Activated naive CD4-positive, alpha-beta T cell (primary cell): Measurements from ENCODE around the gene MYH14.
A peak's percentile ranks its signal among the peaks of the same experiment; 100 is the strongest.
"Not testable (repeated sequence)": the region's sequence is repeated elsewhere in the genome, so short reads cannot be mapped to it uniquely, and the experiment has no call there.

ENCODE experiments used
- DNase-seq, 4 experiments: peaks; one replicate each; lab custom pipeline; 2025; lab: John Stamatoyannopoulos, UW

Gene MYH14

DNA sequence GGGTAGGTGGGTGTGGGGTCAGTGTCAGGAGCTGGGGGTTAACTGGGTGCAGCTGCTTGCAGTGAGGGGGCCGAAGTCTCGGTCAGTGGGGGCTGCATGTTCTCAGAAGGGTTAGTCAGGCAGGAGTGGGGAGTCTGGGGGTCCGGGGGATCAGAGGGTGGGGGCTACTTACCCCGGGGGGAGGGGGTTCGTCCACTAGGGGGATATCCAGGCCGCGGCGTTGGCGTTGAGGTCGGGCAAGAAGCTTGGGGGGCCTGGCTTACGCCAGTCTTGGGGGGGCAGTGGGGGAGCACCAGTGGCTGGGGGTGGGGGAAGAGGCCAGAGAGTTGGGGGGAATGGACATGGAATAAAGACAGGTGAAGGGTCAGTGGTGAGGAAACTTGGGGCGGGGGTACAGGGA, 116.6 kb downstream of the MYH14 start:
- DNase-seq, result no peak

DNA sequence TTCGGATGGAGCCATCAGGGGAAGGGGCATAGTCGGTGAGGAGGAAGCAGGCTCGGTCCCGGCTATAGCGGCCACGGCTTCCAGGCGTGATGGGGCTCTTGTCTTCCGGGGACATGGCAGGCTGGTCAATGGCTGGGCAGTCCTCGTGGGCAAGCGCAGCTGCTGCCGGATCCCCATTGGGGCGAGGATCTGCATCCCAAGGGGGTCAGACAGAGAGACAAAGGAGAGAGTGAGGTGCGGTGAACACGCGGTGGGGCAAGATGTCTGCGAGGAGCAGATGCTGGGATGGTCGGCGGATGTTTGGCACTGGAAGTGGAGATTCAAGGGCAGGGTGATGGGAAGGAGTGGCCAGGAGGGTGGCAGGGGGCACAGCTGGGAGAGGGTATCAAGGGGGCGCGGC, 117.2 kb downstream of the MYH14 start:
- DNase-seq, result no peak

DNA sequence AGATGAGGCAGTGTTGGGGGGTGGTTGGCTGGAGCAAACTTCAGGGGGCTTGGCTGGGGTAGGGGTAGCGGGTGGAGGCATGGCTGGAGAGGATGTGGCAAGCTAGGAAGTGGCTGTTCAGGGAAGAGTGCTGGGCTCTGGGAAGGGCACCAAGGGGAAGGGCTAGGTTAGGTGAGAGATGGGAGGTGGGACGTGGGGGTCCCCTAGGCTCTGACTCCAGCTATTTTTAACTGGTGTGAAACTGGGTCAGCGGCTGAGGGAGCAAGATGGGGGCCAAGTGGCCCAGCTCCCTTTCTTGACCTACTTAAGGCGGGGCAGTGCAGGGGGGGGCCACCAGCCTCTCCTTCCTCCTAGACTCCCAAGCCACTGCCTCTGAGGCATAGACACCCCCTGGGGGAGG, 118.4 kb downstream of the MYH14 start:
- DNase-seq, result no peak

DNA sequence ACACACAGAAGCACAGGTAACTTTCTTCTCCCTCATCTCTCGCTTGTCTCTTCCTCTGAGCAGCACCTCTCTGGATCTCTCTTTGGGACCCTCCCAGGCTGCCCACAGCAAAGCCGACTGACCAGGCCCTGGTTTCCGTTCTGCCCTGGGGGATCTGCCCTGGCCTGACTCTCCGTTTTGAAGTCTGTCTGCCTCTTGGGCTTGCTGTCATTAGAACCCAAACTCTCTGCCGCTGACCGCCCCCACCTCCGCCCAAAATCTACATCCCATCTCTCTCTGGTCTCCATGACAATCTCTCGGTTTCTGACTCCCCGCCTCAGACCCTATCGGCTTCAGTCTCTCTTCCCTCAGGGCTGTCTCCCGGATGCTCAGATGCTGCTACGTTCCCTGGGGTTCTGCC, 118.8 kb downstream of the MYH14 start:
- no peak for DNase-seq

DNA sequence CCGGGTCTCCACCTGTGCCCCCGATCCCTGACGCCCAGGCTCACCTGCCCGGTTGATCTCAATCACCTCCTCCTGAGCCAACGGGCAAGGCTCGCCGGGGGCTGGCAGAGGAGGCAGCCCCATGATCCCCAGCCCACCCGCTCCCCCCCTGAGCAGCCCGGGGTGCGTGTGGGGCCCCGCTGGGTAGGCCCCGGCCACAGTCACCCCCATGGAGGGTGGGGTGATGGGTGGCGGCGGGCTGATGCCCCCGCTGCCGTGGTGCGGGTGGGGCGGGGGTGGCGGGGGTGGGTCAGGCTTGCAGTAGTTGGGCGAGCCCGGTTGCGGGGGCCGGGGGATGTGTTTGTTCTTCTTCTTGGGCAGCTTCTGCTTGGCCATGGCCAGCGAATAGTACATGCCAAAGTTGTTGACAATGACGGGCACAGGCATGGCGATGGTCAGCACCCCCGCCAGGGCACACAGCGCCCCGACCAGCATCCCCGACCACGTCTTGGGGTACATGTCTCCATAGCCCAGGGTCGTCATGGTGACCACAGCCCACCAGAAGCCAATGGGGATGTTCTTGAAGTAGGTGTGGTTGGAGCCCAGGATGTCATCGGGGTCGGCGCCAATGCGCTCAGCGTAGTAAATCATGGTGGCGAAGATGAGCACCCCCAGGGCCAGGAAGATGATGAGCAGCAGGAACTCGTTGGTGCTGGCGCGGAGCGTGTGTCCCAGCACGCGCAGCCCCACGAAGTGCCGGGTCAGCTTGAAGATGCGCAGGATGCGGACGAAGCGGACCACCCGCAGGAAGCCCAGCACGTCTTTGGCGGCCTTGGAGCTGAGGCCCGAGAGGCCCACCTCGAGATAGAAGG, 119.7 kb downstream of the MYH14 start:
- DNase-seq, result no peak

DNA sequence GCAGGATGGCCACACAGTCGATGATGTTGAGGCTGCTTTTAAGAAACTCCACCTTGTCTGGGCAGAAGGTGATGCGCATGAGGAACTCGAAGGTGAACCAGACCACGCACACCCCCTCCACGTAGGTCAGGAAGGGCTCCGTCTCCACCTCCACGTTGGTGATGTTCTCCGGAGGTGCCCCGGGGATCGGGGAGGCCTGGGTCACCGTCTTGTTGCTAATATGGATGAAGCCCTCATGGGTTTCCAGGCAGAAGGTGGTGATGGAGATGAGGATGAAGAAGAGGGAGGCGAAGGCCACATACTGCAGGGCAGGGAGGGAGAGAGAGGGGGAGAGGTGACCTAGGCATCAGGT, 120.3 kb downstream of the MYH14 start:
- DNase-seq, result no peak

DNA sequence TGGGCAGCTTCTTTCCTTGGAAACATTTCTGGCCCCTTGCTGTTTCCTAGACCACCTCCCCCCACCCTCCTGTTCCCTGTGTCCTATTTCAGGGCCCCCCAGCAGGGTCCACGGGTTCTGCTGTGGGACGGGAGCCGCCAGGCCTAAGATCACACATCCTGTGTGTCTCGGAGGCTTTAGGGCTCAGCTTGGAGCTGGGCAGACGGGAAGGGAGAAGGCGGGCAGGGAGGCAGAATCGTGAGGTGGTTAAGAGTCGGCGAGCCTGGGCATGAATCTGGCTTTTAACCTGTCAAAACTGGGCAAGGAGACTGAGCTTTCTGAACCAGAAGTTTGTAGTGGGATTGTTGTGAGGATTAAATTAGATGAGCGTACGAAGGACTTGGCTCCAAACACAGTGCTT, 120.9 kb downstream of the MYH14 start:
- DNase-seq, result no peak

DNA sequence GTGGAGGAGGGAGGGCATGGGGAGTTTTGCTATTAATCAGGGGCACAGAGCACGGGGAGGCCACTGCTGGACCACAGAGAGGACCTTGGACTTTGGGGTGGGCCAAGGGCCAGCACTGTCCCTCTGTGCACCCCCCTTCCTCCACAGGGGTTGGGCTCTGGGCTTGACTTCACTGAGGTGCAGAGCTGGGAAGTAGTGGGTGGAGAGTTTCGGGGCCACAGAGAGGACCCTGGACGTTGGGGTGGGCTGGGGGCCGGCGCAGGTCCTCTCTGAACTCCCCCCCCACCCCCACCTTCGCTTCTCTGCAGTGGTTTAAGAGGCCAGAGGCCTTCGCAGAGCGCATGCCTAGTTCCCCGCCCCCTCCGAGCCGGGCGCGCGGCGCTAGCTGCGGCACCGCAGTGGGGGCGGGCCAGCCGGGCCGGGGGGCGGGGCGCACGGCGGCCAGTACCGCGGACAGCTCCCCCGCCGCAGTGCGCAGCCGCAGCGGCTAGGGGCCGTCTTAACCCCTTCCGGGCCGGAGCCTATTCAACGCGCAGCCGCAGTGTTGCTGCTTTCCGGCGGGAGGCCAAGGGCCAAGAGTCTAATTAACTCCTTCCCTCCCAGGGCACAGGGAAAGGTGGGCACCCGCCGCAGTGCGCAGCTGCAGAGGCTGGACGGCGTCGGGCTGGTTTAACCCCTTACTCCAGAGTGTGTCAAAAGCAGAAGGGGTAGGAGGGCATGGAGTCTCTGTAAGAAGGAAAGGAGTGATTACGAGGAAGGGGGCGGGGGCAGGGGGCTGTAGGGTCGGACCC, 122.1 kb downstream of the MYH14 start:
- DNase-seq, result peak; percentile 16 to 64 (median 45)

DNA sequence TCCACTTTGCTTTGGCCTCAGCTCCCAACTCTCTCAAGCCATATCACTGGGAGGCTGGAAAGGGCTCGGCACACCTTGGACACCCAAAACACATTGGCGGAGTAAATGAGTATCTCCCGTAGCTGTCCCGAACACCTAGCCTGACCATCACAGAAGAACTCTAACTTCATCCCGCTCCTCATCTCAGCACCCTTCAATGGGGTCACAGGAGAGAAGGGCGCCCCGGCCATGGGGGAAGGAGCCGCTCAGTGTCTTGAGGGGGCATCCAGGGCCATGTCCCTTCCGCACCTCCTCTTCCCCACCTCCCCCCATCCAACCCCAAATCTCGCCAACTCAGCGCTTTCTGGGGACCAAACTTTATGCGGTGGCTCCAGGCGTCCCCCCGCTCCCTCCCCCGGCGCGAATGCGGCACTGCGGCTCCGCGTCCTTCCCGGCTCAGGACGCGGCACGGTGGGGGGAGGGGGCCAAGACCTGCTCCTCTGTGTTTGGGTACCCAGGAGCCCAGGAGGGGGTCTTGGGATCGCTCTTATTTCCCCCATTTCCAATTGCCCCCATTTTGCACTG, 122.8 kb downstream of the MYH14 start:
- no peak for DNase-seq

DNA sequence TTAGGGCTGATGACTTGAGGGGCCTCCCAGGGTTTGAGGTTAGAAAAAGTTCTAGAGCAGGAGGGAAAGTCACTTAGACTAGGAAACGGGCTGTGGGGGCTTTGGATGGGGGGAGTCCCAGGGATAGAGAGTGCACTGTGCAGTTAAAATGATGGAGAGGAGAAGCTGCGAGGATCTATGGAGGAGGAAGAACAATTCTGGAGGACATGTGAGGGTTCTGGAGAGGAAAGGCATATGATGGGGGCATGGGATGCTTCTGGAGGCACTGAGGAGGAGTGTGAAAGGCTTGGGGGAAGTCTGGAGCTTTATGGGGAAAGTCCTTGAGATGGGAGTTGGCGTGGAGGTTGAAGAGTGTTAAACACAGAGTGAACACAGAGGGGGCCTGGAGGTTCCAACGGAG, 123.6 kb downstream of the MYH14 start:
- no peak for DNase-seq

DNA sequence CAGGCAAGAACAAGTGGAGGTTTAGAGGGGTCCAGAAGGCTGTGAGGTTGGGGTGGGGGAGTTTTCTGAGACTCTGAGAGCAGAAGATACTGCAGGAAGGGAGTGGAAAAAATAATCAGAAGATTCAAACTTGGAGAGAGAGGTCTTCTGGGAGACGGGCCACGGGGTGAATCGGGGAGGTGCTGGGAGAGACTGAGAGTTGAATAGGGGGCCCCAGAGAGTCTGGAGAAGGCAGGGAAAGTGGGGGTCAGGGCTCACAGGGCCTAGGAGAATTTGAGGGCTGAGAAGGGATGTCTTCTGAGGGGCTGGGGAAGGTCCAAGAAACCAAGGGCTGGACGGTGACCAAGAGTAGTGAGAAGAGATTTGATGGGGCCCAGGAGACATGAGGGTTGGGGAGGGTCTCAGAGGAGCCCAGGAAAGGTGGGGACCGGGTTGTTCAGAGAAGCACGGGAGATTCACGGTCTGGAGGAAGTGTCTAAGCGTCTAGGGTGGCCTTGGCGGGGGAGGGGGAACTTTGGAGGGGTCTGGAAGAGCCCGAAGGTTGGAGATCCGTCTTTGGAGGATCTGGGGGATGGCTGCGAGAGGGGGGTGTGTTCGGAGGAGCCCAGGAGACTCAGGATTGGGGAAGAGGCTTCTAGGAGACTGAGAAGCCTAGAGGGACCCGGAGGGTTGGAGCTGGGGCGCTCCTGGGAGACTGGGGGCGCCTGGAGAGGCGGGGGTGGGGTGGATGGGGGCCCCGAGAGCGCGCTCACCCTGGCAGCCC, 124.2 kb downstream of the MYH14 start:
- no peak for DNase-seq

DNA sequence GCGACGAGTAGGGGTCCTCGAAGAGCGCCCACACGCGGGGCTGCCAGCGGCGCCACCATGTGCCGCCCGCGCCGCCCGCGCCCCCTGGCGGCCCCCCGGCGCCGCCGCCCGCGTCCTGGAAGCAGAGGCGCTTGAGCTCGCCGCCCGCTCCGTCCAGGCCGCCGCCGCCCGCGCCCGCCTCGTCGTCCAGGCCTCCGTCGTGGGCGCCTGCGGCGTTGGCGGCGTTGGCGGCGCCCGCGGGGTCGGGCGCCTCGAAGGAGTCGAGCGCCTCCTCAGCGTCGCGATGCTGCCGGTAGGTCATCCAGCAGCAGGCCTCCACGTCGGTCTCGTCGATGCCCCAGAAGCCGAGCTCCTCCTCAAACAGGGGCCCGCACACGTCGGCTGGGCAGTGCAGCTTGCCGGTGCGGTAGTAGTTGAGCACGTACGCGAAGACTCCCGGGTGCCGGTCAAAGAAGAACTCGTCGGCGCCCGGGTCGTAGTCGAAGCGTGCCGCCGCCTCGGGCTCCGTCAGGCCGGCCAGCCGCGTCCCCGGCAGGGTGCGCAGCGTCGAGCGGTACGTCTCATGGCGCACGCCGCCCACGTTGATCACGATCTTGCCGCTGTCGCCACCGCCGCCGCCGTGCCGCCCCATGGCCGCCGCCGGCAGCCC, 124.9 kb downstream of the MYH14 start:
- DNase-seq, result no peak

DNA sequence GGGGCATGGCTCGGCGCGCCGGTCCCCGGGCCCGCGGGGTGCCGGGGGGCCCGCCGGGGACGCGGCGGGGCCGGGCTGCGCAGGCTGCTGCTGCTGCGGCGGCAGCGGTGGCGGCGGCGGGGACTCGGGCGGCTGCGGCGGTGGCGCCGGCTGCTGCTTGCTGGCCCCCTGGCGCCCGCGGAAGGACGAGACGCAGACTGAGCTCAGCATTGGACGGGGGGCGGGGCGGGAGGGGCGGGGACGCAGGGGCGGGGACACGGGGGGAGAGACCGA, 125.4 kb downstream of the MYH14 start:
- DNase-seq, result no peak

DNA sequence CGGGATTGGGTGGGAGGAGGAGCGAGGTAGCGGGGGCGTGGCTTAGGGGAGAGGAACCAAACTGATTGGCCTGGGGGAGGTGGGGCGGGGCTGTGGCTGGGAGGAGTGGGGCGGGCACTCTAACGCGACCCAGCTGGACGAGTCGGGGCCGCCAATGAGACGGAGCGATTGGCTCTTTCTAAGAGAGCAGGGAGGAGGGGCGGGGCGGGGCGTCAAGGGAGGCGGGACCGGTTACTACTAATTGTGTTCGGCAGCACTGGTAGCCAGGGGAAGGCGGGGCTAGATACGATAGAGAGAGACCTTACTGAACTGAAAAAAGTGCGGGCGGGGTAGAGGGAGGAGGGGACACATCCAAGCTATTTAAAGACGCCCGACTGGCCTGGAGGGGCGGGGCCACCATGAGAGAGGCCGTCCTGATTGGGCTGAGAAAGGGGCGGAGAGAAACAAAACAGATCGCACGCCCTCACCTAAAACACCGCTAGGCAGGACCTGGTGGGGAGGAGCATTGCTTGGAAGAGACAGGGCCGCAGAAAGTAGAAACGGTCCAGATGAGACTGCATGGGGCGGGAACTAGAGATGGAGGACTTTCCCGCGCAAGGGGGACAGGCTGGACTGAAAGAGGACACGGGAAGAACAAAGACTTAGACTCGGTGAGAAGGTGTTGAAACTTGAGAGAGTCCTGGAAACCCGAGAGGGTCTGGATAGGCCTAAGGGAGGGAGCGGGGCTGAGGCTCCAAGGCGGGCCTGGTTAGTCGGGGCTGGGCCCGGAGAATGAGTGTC, 125.9 kb downstream of the MYH14 start, which contains the start of gene KCNC3:
Gene KCNC3 (minus strand): TSS at position 232 of the 780 bp plus-strand sequence. CDS start 295 bp downstream, outside the sequence.
- DNase-seq, result peak; percentile 70 to 82 (median 73)

DNA sequence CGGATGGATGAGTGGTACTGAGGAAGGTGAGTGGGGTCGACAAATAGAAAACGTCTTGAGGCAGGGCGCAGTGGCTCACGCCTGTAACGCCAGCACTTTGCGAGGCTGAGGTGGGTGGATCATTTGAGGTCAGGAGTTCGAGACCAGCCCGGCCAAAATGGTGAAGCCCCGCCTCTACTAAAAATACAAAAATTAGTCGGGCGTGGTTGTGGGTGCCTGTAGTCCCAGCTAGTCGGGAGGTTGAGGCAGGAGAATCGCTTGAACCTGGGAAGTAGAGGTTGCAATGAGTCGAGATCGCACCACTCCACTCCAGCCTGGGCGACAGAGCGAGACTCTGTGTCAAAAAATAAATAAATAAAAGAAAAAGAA, 126.5 kb downstream of the MYH14 start:
- not testable (repeated sequence) for DNase-seq

DNA sequence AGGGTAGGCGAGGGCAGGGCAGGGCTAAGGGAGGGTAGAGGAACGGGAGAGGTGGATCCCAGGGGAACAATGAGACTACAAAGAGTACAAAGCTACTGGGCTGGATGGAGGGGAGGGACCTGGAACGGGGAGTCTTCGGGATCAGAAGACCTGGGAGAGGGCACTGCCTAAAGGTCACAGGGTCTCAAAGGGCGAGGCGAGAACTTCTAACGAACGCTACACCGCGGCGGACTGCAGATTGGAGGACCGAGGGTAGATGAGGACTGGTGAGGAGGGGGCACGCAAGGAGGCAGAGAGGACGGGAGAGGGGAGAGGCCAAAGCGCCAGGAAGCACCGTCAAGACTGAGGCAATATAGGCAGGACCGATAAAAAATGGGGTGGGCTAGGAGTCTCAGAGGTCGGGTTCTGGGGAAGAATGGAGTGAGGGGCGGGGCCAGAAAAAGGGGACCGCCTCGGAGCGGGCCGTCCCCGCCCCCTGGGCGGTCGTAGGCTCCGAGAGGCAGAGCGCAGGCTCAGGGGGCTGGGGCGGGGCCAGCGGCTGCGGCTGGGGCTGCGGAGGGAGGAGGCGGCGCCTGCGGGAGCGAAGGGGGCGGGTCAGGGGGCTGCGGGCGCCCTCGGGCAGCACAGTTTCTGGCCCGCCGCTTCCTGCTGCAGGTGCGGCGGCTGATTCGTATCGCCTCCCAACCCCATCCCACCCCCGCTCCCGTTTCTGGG, 127.1 kb downstream of the MYH14 start:
- DNase-seq, result peak; percentile 18 to 65 (median 43)

DNA sequence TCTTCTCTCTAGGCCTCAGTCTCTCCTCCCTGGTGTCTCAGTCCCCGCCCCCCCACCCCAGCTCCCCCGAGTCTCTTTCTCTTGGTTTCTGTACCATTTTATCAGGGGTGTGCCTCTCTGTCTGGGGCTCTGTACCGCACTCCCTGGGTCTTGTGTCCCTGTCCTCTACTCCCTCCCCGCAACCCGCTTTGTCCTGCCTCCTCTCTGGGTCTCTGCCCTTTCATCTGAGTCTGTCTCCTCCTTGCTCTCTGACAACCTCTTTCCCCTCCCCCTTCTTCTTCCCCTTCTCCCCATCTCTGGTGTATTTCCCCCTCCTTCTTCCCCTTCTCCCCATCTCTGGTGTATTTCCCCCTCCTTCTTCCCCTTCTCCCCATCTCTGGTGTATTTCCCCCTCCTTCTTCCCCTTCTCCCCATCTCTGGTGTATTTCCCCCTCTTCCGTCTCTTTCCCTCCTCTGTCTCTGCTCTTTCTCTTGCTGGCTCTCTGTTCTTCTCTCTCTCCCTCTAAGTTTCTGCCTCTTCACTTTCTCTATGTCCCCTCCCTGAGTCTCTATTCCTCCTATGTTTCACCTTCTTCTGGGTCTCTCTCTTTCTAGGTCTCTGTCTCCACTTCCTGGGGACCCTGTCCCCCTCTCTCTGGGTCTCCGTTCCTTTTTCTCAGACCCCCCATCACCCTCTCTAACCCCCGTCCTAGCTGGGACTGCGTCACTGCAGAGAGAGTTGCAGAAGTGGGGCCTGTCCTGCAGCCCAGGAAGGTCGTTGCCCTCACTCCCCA, 128.0 kb downstream of the MYH14 start:
- DNase-seq, result no peak

DNA sequence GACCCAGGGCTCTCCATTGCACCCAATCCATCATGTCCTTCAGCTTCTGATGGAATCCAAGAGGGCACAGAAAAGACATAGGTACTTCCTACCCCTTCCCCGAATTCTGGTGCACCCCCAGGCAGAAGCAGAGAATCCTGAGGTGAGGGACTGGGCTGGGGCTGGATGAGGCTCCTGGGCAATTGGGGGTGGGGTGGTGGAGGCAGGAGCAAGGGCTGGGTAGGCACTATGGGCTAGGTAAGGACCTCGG, 128.5 kb downstream of the MYH14 start:
- no peak for DNase-seq

DNA sequence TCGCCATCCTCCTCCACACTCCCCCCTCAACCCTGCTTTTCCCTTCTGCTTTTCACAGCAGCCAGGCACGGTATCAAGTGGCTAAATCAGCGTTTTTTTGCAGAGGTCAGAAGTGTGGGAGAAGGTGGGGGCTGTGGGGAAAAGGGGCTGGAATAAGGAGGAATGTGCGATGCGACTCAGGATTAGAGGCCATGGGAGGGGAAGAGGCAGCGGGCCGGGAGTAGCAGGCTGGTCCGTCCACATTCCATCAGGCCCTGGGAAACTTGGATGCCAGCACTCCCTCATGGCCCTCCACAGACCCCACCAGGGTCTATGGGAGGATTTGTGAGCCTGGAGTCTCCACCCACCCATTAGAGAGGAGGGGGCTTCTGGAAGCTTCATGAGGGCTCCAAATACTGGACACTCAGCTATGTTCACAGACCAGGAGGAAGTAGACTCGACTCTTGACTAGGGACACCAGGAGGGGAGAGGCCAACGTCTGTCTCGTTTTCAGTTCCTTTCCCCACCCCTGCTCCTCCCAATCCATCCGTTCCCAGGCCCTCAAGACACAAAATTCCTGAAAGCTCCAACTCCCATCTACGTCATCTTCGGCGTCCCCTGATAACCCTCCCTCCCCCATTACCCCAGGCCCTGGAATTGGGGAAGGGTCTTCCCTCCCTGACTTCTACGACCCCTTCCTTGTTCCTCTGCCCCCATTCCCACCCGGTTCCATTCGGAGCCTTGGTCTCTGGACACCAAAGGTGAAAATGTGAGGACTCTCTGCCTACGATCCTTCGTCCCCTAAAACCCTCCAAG, 129.0 kb downstream of the MYH14 start:
- no peak for DNase-seq
